HG03097 (cell line): ENCODE data around the gene SASH3.

Source experiments
- ATAC-seq: cut with Tn5 transposase; IDR thresholded peaks from one replicate; pipeline ENCODE4 v1.9.1; 2021; ENCODE audit not compliant: unreplicated experiment, low FRiP score

Gene SASH3

GRCh38 chrX:129755779-129756650 lies 23.7 kb upstream of the SASH3 start:
- ATAC-seq, result peak; percentile 37

- ATAC-seq, result no peak
Measured at GRCh38 chrX:129759576-129760061, 20.1 kb upstream of the SASH3 start.

- no peak for ATAC-seq
Measured at GRCh38 chrX:129760155-129760554, 19.6 kb upstream of the SASH3 start.

- no peak for ATAC-seq
Measured at GRCh38 chrX:129760981-129761380, 18.8 kb upstream of the SASH3 start.

- ATAC-seq, result no peak
Measured at GRCh38 chrX:129761596-129761995, 18.2 kb upstream of the SASH3 start.

- no peak for ATAC-seq
Measured at GRCh38 chrX:129762448-129762847, 17.3 kb upstream of the SASH3 start.

GRCh38 chrX:129763666-129764065 lies 16.1 kb upstream of the SASH3 start:
- ATAC-seq, result no peak

GRCh38 chrX:129768186-129768585 lies 11.6 kb upstream of the SASH3 start:
- no peak for ATAC-seq

GRCh38 chrX:129768586-129769466 lies 10.9 kb upstream of the SASH3 start:
- ATAC-seq, result no peak

GRCh38 chrX:129769467-129770154 lies 10.1 kb upstream of the SASH3 start:
- ATAC-seq, result peak; percentile 29

GRCh38 chrX:129771266-129771995 lies 8.3 kb upstream of the SASH3 start:
- ATAC-seq, result no peak

- ATAC-seq, result peak; percentile 79
Measured at GRCh38 chrX:129772796-129773431, 6.8 kb upstream of the SASH3 start.

GRCh38 chrX:129773649-129774458 lies 5.9 kb upstream of the SASH3 start:
- ATAC-seq, result no peak

- peak; percentile 20 for ATAC-seq
Measured at GRCh38 chrX:129777218-129778030, 2.3 kb upstream of the SASH3 start.

GRCh38 chrX:129779086-129779672 lies 570 bp upstream of the SASH3 start:
- no peak for ATAC-seq

GRCh38 chrX:129780441-129781105 lies 824 bp downstream of the SASH3 start:
- no peak for ATAC-seq

GRCh38 chrX:129781134-129781672 lies 1.5 kb downstream of the SASH3 start:
- ATAC-seq, result peak; percentile 66
